SIG-M5 treated with dmso at 0.1 percent for 504 hours (cell line): ENCODE data around the gene SLC25A13.
A peak's percentile ranks its signal among the peaks of the same experiment; 100 is the strongest.
"Not testable (repeated sequence)": the region's sequence is repeated elsewhere in the genome, so short reads cannot be mapped to it uniquely, and the experiment has no call there.

Experiments used
- DNase-seq: peaks from one replicate; lab custom pipeline; 2025; ENCODE audit not compliant: unreplicated experiment; lab: John Stamatoyannopoulos, UW

The SLC25A13 gene

GRCh38 chr7:96300502-96300901 is 21.4 kb downstream of the SLC25A13 start:
- DNase-seq, result no peak

GRCh38 chr7:96299496-96299895 is 22.4 kb downstream of the SLC25A13 start:
- DNase-seq, result no peak

- no peak for DNase-seq
Observed at GRCh38 chr7:96297876-96298275, 24.0 kb downstream of the SLC25A13 start.

- not testable (repeated sequence) for DNase-seq
Observed at GRCh38 chr7:96297446-96297845, 24.5 kb downstream of the SLC25A13 start.

GRCh38 chr7:96293911-96294310 is 28.0 kb downstream of the SLC25A13 start:
- not testable (repeated sequence) for DNase-seq

- no peak for DNase-seq
Observed at GRCh38 chr7:96287559-96287958, 34.3 kb downstream of the SLC25A13 start.

- no peak for DNase-seq
Observed at GRCh38 chr7:96287132-96287531, 34.8 kb downstream of the SLC25A13 start.

GRCh38 chr7:96285579-96285978 is 36.3 kb downstream of the SLC25A13 start:
- no peak for DNase-seq

GRCh38 chr7:96284835-96285234 is 37.1 kb downstream of the SLC25A13 start:
- DNase-seq, result no peak

GRCh38 chr7:96284240-96284639 is 37.7 kb downstream of the SLC25A13 start:
- DNase-seq, result no peak

- DNase-seq, result no peak
Observed at GRCh38 chr7:96282835-96283234, 39.1 kb downstream of the SLC25A13 start.

- no peak for DNase-seq
Observed at GRCh38 chr7:96277921-96278320, 44.0 kb downstream of the SLC25A13 start.

- no peak for DNase-seq
Observed at GRCh38 chr7:96276019-96276418, 45.9 kb downstream of the SLC25A13 start.

- no peak for DNase-seq
Observed at GRCh38 chr7:96273716-96274115, 48.2 kb downstream of the SLC25A13 start.

GRCh38 chr7:96269246-96269994 is 52.5 kb downstream of the SLC25A13 start:
- DNase-seq, result no peak

GRCh38 chr7:96266580-96266979 is 55.3 kb downstream of the SLC25A13 start:
- DNase-seq, result no peak

- no peak for DNase-seq
Observed at GRCh38 chr7:96266015-96266414, 55.9 kb downstream of the SLC25A13 start.

GRCh38 chr7:96253964-96254363 is 67.9 kb downstream of the SLC25A13 start:
- DNase-seq, result no peak

GRCh38 chr7:96253441-96253840 is 68.5 kb downstream of the SLC25A13 start:
- no peak for DNase-seq

- DNase-seq, result peak; percentile 3
Observed at GRCh38 chr7:96250776-96251361, 71.0 kb downstream of the SLC25A13 start.

GRCh38 chr7:96248405-96248804 is 73.5 kb downstream of the SLC25A13 start:
- no peak for DNase-seq

- no peak for DNase-seq
Observed at GRCh38 chr7:96246919-96247318, 75.0 kb downstream of the SLC25A13 start.

- no peak for DNase-seq
Observed at GRCh38 chr7:96244992-96245292, 77.0 kb downstream of the SLC25A13 start.
